WI38 (cell line): ENCODE results near the gene LSM4.

Experiments
- H3K4me3 ChIP-seq: 2 replicates; pipeline ENCODE4 v1.5.1; 2011; ENCODE audit warnings: low read depth, mild to moderate bottlenecking, control low read depth, low read length
- CTCF ChIP-seq: IDR thresholded peaks from 2 replicates; pipeline ENCODE4 v1.5.1; 2012; ENCODE audit warnings: low read depth, mild to moderate bottlenecking, control low read depth, low read length

The LSM4 gene

GRCh38 chr19:18291019-18291524, 31.8 kb downstream of the LSM4 start:
- no peak for TF ChIP-seq CTCF
- no peak overlapping the region; the same call in 1 of the 2 replicates for H3K4me3 ChIP-seq

GRCh38 chr19:18290302-18291018, 32.4 kb downstream of the LSM4 start:
- H3K4me3 ChIP-seq: no peak overlapping the region
- TF ChIP-seq CTCF: no peak

GRCh38 chr19:18289471-18290301, 33.2 kb downstream of the LSM4 start:
- no peak overlapping the region for H3K4me3 ChIP-seq
- TF ChIP-seq CTCF: no peak

- no peak overlapping the region for H3K4me3 ChIP-seq
- no peak for TF ChIP-seq CTCF
Observed at GRCh38 chr19:18287836-18288772, 34.8 kb downstream of the LSM4 start.

GRCh38 chr19:18286973-18287635, 35.8 kb downstream of the LSM4 start:
- no peak overlapping the region for H3K4me3 ChIP-seq
- no peak for TF ChIP-seq CTCF

GRCh38 chr19:18284712-18285360, 38.0 kb downstream of the LSM4 start:
- TF ChIP-seq CTCF: no peak
- H3K4me3 ChIP-seq: no peak overlapping the region
